ENCODE results near the gene TCF7L1.

Gene TCF7L1

DNA sequence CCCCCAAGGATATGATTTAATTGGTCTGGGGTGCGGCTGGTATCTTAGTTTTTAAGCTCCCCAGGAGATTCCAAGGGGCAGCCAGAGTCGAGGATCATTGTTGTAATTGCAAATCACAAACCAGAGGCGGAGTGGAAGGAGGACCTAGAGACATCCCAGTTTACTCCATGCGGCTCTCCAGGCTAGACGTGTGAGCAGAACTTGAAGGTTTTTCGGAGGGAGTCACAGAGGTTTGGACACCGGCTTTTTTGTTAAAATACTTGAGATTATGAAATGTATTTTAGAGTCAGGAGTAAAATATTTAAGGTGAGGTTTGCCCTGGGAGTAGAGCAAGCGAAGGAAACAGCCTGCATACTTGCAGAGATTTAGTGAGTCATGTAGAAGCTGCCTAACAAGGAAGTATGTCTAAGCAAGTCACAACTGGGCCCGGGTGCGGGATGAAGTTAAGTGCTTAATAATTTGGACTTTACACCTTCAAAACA, 155.1 kb downstream of the TCF7L1 start:
- no peaks in the 10 kb centered on the region for H3K9me3 ChIP-seq (ENCODE audit: low read length)
- no peaks in the 10 kb centered on the region for H3K9me2 ChIP-seq (ENCODE audit: low read depth, low read length)
- no peak overlapping the region for H3K9ac ChIP-seq (ENCODE audit: low read length)
- no peak overlapping the region for H3K4me2 ChIP-seq (ENCODE audit: low read length)
- H4K20me1 ChIP-seq (ENCODE audit: insufficient read depth, low read length), result no peaks in the 10 kb centered on the region
- no peak overlapping the region for H2AFZ ChIP-seq (ENCODE audit: low read length)
- H3K4me1 ChIP-seq (ENCODE audit: insufficient read depth, low read length, severe bottlenecking), result no peaks in the 10 kb centered on the region
- H3K79me2 ChIP-seq (ENCODE audit: insufficient read depth, low read length), result no peaks in the 10 kb centered on the region
- no peaks in the 10 kb centered on the region for H3K36me3 ChIP-seq (ENCODE audit: insufficient read depth, low read length)
- H3F3A ChIP-seq (ENCODE audit: insufficient read depth, low read length), result no peaks in the 10 kb centered on the region
- H3K27me3 ChIP-seq (ENCODE audit: insufficient read depth, low read length), result no peaks in the 10 kb centered on the region
- H3K4me3 ChIP-seq (ENCODE audit: low read depth, low read length, poor library complexity, severe bottlenecking), result no peak overlapping the region
- TF ChIP-seq, protein P1, sequence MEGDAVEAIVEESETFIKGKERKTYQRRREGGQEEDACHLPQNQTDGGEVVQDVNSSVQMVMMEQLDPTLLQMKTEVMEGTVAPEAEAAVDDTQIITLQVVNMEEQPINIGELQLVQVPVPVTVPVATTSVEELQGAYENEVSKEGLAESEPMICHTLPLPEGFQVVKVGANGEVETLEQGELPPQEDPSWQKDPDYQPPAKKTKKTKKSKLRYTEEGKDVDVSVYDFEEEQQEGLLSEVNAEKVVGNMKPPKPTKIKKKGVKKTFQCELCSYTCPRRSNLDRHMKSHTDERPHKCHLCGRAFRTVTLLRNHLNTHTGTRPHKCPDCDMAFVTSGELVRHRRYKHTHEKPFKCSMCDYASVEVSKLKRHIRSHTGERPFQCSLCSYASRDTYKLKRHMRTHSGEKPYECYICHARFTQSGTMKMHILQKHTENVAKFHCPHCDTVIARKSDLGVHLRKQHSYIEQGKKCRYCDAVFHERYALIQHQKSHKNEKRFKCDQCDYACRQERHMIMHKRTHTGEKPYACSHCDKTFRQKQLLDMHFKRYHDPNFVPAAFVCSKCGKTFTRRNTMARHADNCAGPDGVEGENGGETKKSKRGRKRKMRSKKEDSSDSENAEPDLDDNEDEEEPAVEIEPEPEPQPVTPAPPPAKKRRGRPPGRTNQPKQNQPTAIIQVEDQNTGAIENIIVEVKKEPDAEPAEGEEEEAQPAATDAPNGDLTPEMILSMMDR (IDR thresholded peaks at IDR 0.05; ENCODE audit: low read length), result no peak
- TF ChIP-seq EZH2 (IDR thresholded peaks at IDR 0.05; ENCODE audit: borderline replicate concordance, low read length), result no peak
- H3K27ac ChIP-seq (ENCODE audit: low read depth, low read length, poor library complexity, severe bottlenecking), result no peak overlapping the region

GRCh38 chr2:85291425-85292023, 158.3 kb downstream of the TCF7L1 start:
- no peak overlapping the region for H3K4me3 ChIP-seq (ENCODE audit: low read depth, low read length, poor library complexity, severe bottlenecking)
- no peaks in the 10 kb centered on the region for H4K20me1 ChIP-seq (ENCODE audit: insufficient read depth, low read length)
- no peak overlapping the region for H3K9ac ChIP-seq (ENCODE audit: low read length)
- H3K9me2 ChIP-seq (ENCODE audit: low read depth, low read length), result no peaks in the 10 kb centered on the region
- H3K9me3 ChIP-seq (ENCODE audit: low read length), result no peaks in the 10 kb centered on the region
- no peaks in the 10 kb centered on the region for H3K36me3 ChIP-seq (ENCODE audit: insufficient read depth, low read length)
- no peaks in the 10 kb centered on the region for H3K79me2 ChIP-seq (ENCODE audit: insufficient read depth, low read length)
- TF ChIP-seq, protein P1 (IDR thresholded peaks at IDR 0.05; ENCODE audit: low read length), result no peak
- TF ChIP-seq EZH2 (IDR thresholded peaks at IDR 0.05; ENCODE audit: borderline replicate concordance, low read length), result no peak
- no peaks in the 10 kb centered on the region for H3K4me1 ChIP-seq (ENCODE audit: insufficient read depth, low read length, severe bottlenecking)
- no peaks in the 10 kb centered on the region for H3K27me3 ChIP-seq (ENCODE audit: insufficient read depth, low read length)
- no peak overlapping the region for H2AFZ ChIP-seq (ENCODE audit: low read length)
- H3K27ac ChIP-seq (ENCODE audit: low read depth, low read length, poor library complexity, severe bottlenecking), result no peak overlapping the region
- H3F3A ChIP-seq (ENCODE audit: insufficient read depth, low read length), result no peaks in the 10 kb centered on the region
- no peak overlapping the region for H3K4me2 ChIP-seq (ENCODE audit: low read length)

- Histone ChIP-seq H3K79me2 (ENCODE audit: insufficient read depth, low read length) (no peaks in the 10 kb centered on the region), H3K4me2 (ENCODE audit: low read length) (no peak overlapping the region), H3K4me1 (ENCODE audit: insufficient read depth, low read length, severe bottlenecking) (peaks cover 2% of the 10 kb centered on the region), H3K9me3 (ENCODE audit: low read length) (no peaks in the 10 kb centered on the region), H3F3A (ENCODE audit: insufficient read depth, low read length) (no peaks in the 10 kb centered on the region), H3K9me2 (ENCODE audit: low read depth, low read length) (no peaks in the 10 kb centered on the region), H3K27ac (ENCODE audit: low read depth, low read length, poor library complexity, severe bottlenecking) (no peak overlapping the region), H3K36me3 (ENCODE audit: insufficient read depth, low read length) (no peaks in the 10 kb centered on the region), H3K4me3 (ENCODE audit: low read depth, low read length, poor library complexity, severe bottlenecking) (no peak overlapping the region), H3K9ac (ENCODE audit: low read length) (no peak overlapping the region), H3K27me3 (ENCODE audit: insufficient read depth, low read length) (no peaks in the 10 kb centered on the region), H2AFZ (ENCODE audit: low read length) (no peak overlapping the region), H4K20me1 (ENCODE audit: insufficient read depth, low read length) (no peaks in the 10 kb centered on the region)
- TF ChIP-seq EZH2 (IDR thresholded peaks at IDR 0.05; ENCODE audit: borderline replicate concordance, low read length), result no peak
- TF ChIP-seq, protein P1 (IDR thresholded peaks at IDR 0.05; ENCODE audit: low read length), result no peak
Observed at GRCh38 chr2:85302121-85302520, 168.9 kb downstream of the TCF7L1 start.

Measured in OCI-LY1 (cell line).